ENCODE results near the gene PLCH2.

The PLCH2 gene

DNA sequence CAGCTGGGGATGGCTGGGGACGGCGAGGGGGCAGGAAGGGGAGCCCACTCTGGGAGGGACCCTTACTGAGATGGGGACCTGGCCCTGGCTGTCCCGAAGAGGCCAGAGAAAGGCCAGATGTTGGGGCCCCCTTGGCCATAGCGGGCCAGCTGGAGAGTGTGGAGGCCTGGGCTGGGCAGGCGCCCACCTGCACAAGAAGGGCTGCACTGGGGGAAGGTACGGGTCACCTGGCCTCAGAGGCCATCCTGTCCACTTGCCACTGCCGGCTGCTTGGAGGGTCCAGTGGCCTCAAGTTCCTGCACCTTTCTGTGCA, 5.0 kb upstream of the PLCH2 start:
- no peaks in the 10 kb centered on the region for H4K20me1 ChIP-seq (ENCODE audit: low read depth, low read length)
- H3K27ac ChIP-seq (ENCODE audit: low read depth, low read length) = no peak overlapping the region
- H3K36me3 ChIP-seq (ENCODE audit: low read length) = no peaks in the 10 kb centered on the region
- no peaks in the 10 kb centered on the region for H3K27me3 ChIP-seq (ENCODE audit: low read length)
- no peaks in the 10 kb centered on the region for H3F3A ChIP-seq (ENCODE audit: insufficient read depth)
- no peak overlapping the region for H3K4me2 ChIP-seq (ENCODE audit: low read depth, low read length, poor library complexity, severe bottlenecking)
- H3K79me2 ChIP-seq (ENCODE audit: insufficient read depth, low read length) = no peaks in the 10 kb centered on the region
- H3K9me2 ChIP-seq (replicated peaks; ENCODE audit: insufficient read depth, low read length) = no peaks in the 10 kb centered on the region
- H3K9ac ChIP-seq (ENCODE audit: low read length) = no peak overlapping the region
- no peak overlapping the region for H2AFZ ChIP-seq (ENCODE audit: low read depth, low read length, severe bottlenecking)
- no peak for TF ChIP-seq EZH2phosphoT487 (conservative IDR thresholded peaks at IDR 0.05; ENCODE audit: low read length)
- TF ChIP-seq, protein P1, sequence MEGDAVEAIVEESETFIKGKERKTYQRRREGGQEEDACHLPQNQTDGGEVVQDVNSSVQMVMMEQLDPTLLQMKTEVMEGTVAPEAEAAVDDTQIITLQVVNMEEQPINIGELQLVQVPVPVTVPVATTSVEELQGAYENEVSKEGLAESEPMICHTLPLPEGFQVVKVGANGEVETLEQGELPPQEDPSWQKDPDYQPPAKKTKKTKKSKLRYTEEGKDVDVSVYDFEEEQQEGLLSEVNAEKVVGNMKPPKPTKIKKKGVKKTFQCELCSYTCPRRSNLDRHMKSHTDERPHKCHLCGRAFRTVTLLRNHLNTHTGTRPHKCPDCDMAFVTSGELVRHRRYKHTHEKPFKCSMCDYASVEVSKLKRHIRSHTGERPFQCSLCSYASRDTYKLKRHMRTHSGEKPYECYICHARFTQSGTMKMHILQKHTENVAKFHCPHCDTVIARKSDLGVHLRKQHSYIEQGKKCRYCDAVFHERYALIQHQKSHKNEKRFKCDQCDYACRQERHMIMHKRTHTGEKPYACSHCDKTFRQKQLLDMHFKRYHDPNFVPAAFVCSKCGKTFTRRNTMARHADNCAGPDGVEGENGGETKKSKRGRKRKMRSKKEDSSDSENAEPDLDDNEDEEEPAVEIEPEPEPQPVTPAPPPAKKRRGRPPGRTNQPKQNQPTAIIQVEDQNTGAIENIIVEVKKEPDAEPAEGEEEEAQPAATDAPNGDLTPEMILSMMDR (IDR thresholded peaks at IDR 0.05; ENCODE audit: insufficient read depth, low read length, poor library complexity, severe bottlenecking) = no peak
- H3K9me3 ChIP-seq (ENCODE audit: insufficient read depth, low read length) = no peaks in the 10 kb centered on the region
- H3K4me3 ChIP-seq (ENCODE audit: insufficient read depth, low read length, poor library complexity, severe bottlenecking) = no peak overlapping the region

DNA sequence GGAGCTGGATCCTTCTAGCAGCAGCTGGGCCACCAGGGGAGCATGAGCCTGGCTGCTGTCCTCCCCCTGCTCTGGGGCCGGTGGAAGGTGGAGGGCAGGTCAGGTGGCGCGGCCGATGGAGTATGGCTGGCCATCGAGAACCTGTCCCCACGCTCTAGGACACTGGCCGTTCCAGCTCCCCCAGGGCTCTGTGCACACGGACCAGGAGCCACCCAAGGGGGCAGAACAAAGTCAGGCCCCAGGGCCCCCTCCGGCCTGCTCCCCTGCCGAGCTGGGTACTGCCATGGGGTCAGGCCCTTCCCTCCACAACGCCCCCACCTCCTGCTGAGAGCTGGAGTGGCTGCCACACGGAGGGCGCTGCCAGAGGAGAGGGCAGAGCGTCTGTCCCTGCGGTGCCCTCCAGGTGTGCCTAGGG, 4.5 kb upstream of the PLCH2 start:
- TF ChIP-seq, protein P1 (IDR thresholded peaks at IDR 0.05; ENCODE audit: insufficient read depth, low read length, poor library complexity, severe bottlenecking) = no peak
- no peak for TF ChIP-seq EZH2phosphoT487 (conservative IDR thresholded peaks at IDR 0.05; ENCODE audit: low read length)
- Histone ChIP-seq H3K79me2 (ENCODE audit: insufficient read depth, low read length) (no peaks in the 10 kb centered on the region), H3K9ac (ENCODE audit: low read length) (no peak overlapping the region), H4K20me1 (ENCODE audit: low read depth, low read length) (no peaks in the 10 kb centered on the region), H3K27ac (ENCODE audit: low read depth, low read length) (no peak overlapping the region), H3K9me2 (replicated peaks; ENCODE audit: insufficient read depth, low read length) (no peaks in the 10 kb centered on the region), H3K4me3 (ENCODE audit: insufficient read depth, low read length, poor library complexity, severe bottlenecking) (no peak overlapping the region), H2AFZ (ENCODE audit: low read depth, low read length, severe bottlenecking) (no peak overlapping the region), H3K36me3 (ENCODE audit: low read length) (no peaks in the 10 kb centered on the region), H3K4me2 (ENCODE audit: low read depth, low read length, poor library complexity, severe bottlenecking) (no peak overlapping the region), H3K27me3 (ENCODE audit: low read length) (no peaks in the 10 kb centered on the region), H3F3A (ENCODE audit: insufficient read depth) (no peaks in the 10 kb centered on the region), H3K9me3 (ENCODE audit: insufficient read depth, low read length) (no peaks in the 10 kb centered on the region)

DNA sequence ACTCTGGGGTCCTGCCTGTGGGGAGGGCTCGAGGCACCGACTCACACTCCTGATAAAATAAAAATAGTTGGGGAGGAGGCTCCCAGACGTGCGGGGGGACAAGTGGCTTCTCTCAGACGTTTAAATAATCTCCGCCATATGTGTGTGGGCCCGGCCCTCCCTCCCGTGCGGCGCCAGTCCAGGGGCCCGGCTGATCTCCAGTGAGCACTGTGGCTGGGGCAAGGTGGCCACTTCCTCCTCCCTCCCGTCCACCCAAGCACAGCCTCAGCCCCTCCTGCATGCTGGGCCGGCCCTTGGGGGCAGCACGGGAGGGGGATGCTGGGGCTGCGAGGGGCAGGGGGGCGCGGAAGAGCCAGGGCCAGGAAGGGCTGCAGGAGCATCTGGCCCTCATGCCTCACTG, 4.0 kb upstream of the PLCH2 start:
- TF ChIP-seq, protein P1 (IDR thresholded peaks at IDR 0.05; ENCODE audit: insufficient read depth, low read length, poor library complexity, severe bottlenecking) = no peak
- no peak for TF ChIP-seq EZH2phosphoT487 (conservative IDR thresholded peaks at IDR 0.05; ENCODE audit: low read length)
- no peak overlapping the region for H3K27ac ChIP-seq (ENCODE audit: low read depth, low read length)
- no peaks in the 10 kb centered on the region for H4K20me1 ChIP-seq (ENCODE audit: low read depth, low read length)
- H3K9me3 ChIP-seq (ENCODE audit: insufficient read depth, low read length) = no peaks in the 10 kb centered on the region
- H3K27me3 ChIP-seq (ENCODE audit: low read length) = no peaks in the 10 kb centered on the region
- H3K36me3 ChIP-seq (ENCODE audit: low read length) = no peaks in the 10 kb centered on the region
- no peak overlapping the region for H3K9ac ChIP-seq (ENCODE audit: low read length)
- H3K4me2 ChIP-seq (ENCODE audit: low read depth, low read length, poor library complexity, severe bottlenecking) = no peak overlapping the region
- H3F3A ChIP-seq (ENCODE audit: insufficient read depth) = no peaks in the 10 kb centered on the region
- no peak overlapping the region for H2AFZ ChIP-seq (ENCODE audit: low read depth, low read length, severe bottlenecking)
- H3K4me3 ChIP-seq (ENCODE audit: insufficient read depth, low read length, poor library complexity, severe bottlenecking) = no peak overlapping the region
- no peaks in the 10 kb centered on the region for H3K79me2 ChIP-seq (ENCODE audit: insufficient read depth, low read length)
- H3K9me2 ChIP-seq (replicated peaks; ENCODE audit: insufficient read depth, low read length) = no peaks in the 10 kb centered on the region
